ENCODE results near the gene HBP1. TPM values are rescaled to one million over a fixed set of nuclear protein-coding genes. Genes with fewer than 3 reads are reported as not detected.

Gene HBP1
- total and polyA plus RNA-seq, 8 donors, result 12.5 to 201 (median 47.3) TPM

DNA sequence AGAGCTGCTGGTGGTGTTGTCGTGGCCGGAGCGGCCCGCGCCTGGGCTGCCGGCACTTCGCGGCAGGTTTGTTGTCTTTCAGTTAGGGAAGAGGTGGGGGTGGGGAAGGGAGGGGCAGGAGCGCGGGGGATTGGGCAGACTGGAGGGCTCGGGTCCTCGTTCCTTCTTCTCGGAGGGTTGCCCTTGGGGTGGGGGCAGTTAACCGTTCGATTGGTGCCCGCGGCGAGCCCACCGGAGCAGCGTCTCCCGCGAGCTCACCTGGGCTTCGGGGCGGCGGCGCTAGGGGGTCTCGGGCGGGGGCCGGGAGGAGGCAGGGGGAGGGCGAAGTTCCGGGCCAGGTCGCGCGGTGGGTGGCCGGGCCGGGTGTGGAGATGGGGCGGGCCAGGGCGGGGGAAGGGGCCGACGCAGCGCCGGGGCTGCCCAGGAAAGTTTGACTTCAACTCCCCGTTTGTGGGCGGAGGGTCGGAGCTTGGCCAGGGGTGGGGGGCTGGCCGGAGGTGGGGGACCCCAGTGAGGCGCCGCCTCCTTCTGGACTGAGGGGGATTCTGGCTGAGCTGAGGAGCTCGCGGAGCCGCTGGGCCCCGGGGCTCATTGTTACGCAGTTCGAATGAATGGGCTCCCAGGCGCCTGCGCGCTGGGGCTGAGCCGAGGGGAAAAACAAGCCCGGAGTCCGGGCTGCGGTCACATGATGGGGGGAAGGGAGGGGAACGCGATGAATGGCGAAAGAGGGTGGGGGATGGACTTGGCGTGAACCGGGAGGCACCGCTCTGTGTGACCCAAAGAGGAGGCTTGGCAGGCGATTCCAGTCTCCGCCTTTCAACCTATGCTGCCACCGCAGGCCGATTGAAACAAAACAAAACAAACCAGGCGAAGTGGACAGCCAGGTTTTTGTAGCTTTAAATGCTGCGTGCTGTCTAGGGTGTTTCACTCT is 582 bp downstream of the HBP1 start:
- intact Hi-C loops (cut with DNase I; ENCODE audit: low total_unique reads), result no loop called here
- Histone ChIP-seq H3K9me3 (no peaks in the 10 kb centered on the region), H3K4me3 (peak overlapping the region; percentile 87 to 95 (median 94)), H3K4me1 (peaks cover 19 to 51% (median 33%) of the 10 kb centered on the region in 4 donors), H3K27me3 (no peaks in the 10 kb centered on the region), H3K36me3 (peaks cover 0 to 3% (median 0%) of the 10 kb centered on the region in 4 donors), H3K27ac (peak overlapping the region; percentile 93 to 100 (median 97))
- WGBS, 5 donors, result 0 to 1% (median 1%) methylated on average over 35 to 73 of the region's 73 CpGs
- peak; percentile 97 to 99 for DNase-seq
- TF ChIP-seq POLR2A (IDR thresholded peaks at IDR 0.05) (peak in 1 of 4 donors; percentile 23), POLR2AphosphoS5 (IDR thresholded peaks at IDR 0.05) (peak; percentile 73 to 89 (median 73)), EP300 (IDR thresholded peaks at IDR 0.05) (no peak)
- TF ChIP-seq, protein P1, sequence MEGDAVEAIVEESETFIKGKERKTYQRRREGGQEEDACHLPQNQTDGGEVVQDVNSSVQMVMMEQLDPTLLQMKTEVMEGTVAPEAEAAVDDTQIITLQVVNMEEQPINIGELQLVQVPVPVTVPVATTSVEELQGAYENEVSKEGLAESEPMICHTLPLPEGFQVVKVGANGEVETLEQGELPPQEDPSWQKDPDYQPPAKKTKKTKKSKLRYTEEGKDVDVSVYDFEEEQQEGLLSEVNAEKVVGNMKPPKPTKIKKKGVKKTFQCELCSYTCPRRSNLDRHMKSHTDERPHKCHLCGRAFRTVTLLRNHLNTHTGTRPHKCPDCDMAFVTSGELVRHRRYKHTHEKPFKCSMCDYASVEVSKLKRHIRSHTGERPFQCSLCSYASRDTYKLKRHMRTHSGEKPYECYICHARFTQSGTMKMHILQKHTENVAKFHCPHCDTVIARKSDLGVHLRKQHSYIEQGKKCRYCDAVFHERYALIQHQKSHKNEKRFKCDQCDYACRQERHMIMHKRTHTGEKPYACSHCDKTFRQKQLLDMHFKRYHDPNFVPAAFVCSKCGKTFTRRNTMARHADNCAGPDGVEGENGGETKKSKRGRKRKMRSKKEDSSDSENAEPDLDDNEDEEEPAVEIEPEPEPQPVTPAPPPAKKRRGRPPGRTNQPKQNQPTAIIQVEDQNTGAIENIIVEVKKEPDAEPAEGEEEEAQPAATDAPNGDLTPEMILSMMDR (IDR thresholded peaks at IDR 0.05), result no peak

DNA sequence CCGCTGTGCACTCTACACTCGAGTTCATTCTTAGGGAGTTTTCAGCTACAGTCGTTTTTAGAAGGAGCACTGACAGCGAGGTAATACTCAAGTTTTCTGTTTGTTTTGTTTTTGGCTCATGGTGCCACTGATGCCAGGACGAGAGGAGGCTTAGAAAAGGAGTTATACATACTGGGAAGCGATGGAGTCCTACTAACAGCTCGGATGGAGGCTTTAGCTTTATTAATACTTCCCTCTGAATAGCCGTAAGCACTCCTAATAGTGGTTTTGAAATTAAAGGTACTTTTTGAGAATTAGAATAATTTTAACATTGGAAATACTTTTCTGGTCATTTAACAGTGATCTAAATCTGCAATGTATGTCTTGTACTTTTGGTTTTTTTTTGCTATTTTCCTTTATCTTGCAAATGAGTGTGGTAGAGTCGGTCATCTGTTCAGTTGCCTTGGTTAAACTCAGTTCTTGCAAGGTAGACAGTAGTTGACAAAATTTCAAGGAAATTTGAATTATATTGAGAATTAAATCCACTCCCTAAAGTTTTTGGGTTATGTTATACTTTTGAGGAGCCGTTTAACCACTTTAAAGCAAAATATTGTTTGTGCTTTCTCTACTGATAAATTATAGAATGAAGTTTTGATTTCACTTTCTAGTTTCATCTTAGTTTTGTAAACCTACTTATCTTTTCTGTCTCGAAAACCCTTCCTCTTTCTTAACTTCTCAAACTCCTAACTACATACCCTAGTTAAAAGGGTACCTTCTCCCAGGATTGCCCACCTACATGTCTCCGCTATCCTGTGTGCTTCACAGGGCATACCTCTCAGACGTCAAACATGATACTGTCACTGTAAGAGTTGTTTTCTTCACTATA is 1.5 kb downstream of the HBP1 start:
- 7 to 10% (median 7%) methylated on average over 13 of the region's 13 CpGs for WGBS, 5 donors
- intact Hi-C loops (cut with DNase I; ENCODE audit: low total_unique reads), result no loop called here
- Histone ChIP-seq H3K27ac (peak overlapping the region; percentile 93 to 100 (median 97)), H3K9me3 (no peaks in the 10 kb centered on the region), H3K27me3 (no peaks in the 10 kb centered on the region), H3K4me3 (peak overlapping the region; percentile 87 to 95 (median 94)), H3K4me1 (peaks cover 22 to 60% (median 42%) of the 10 kb centered on the region in 4 donors), H3K36me3 (peaks cover 0 to 3% (median 0%) of the 10 kb centered on the region in 4 donors)
- DNase-seq, result no peak
- TF ChIP-seq POLR2A (IDR thresholded peaks at IDR 0.05), result no peak
- no peak for TF ChIP-seq POLR2AphosphoS5 (IDR thresholded peaks at IDR 0.05)
- TF ChIP-seq, protein P1 (IDR thresholded peaks at IDR 0.05), result no peak
- no peak for TF ChIP-seq EP300 (IDR thresholded peaks at IDR 0.05)

DNA sequence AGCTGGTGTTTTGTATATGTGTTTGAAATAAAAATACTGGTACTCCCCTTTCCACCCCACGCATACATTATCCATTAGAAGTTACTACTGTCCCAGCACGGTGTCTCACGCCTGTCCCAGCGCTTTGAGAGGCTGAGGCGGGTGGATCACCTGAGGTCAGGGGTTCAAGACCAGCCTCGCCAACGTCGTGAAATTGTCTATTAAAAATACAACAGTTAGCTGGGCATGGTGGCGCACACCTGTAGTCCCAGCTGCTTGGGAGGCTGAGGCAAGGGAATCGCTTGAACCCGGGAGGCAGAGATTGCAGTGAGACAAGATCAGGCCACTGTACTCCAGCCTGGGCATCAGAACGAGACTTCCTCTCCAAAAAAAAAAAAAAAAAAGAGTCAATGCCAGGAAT is 2.7 kb downstream of the HBP1 start:
- intact Hi-C loops (cut with DNase I; ENCODE audit: low total_unique reads), result no loop called here
- H3K9me3 ChIP-seq, result no peaks in the 10 kb centered on the region
- WGBS, 5 donors, result 88 to 93% (median 90%) methylated on average over 12 of the region's 12 CpGs
- H3K27ac ChIP-seq, result peak overlapping the region in 1 of 5 donors; percentile 44
- no peak for TF ChIP-seq EP300 (IDR thresholded peaks at IDR 0.05)
- H3K27me3 ChIP-seq, result no peaks in the 10 kb centered on the region
- peaks cover 22 to 69% (median 47%) of the 10 kb centered on the region in 4 donors for H3K4me1 ChIP-seq
- peaks cover 0 to 3% (median 0%) of the 10 kb centered on the region in 4 donors for H3K36me3 ChIP-seq
- H3K4me3 ChIP-seq, result peak overlapping the region in 1 of 4 donors; percentile 17
- no peak for DNase-seq

DNA sequence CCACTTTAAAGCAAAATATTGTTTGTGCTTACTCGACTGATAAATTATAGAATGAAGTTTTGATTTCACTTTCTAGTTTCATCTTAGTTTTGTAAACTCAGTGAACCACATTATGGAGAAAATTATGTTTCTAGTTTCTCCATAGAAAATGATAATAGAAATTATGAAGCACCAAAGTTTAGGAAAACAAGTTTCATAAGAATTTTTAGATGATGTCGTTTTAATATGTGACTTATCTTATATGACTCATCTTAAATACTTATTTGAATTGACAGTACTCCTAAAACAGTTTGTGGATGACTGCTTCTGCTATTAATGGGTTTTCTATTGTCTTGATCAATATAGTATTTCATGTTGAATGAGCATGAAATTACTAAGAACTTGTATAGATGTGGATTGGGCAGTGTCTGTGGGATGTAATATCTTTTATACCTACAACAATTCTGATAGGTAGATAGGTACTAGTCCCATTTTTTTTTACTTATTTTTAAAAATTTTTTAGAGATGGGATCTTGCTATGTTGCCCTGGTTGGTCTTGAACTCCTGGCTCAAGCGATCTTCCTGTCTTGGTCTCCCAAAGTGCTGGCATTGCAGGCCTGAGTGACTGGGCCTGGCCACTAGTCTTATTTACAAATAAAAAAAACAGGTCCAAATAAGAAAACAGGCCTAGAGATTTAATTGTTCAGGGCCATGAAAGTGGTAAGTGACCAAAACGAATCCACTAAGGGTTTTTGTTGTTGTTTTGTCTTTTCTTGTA is 3.7 kb downstream of the HBP1 start:
- 56 to 67% (median 63%) methylated on average over 4 of the region's 4 CpGs for WGBS, 5 donors
- H3K9me3 ChIP-seq, result no peaks in the 10 kb centered on the region
- DNase-seq, result no peak
- peaks cover 0 to 3% (median 0%) of the 10 kb centered on the region in 4 donors for H3K36me3 ChIP-seq
- H3K4me1 ChIP-seq, result peaks cover 22 to 73% (median 53%) of the 10 kb centered on the region in 4 donors
- H3K27ac ChIP-seq, result no peak overlapping the region
- TF ChIP-seq EP300 (IDR thresholded peaks at IDR 0.05), result no peak
- TF ChIP-seq POLR2A (IDR thresholded peaks at IDR 0.05), result no peak
- TF ChIP-seq, protein P1 (IDR thresholded peaks at IDR 0.05), result no peak
- no peak for TF ChIP-seq POLR2AphosphoS5 (IDR thresholded peaks at IDR 0.05)
- intact Hi-C loops (cut with DNase I; ENCODE audit: low total_unique reads), result no loop called here
- no peak overlapping the region for H3K4me3 ChIP-seq
- no peaks in the 10 kb centered on the region for H3K27me3 ChIP-seq

Data from stomach (tissue), 9 donors.